IPS-NIHi7 (cell line): ENCODE measurements around the gene SLC35F1.

Experiments
- DNase-seq: peaks from one replicate; pipeline ENCODE4 v3.0.0; 2012; ENCODE audit warnings: mixed read lengths; ENCODE audit errors: extremely low spot score

The SLC35F1 gene

DNA sequence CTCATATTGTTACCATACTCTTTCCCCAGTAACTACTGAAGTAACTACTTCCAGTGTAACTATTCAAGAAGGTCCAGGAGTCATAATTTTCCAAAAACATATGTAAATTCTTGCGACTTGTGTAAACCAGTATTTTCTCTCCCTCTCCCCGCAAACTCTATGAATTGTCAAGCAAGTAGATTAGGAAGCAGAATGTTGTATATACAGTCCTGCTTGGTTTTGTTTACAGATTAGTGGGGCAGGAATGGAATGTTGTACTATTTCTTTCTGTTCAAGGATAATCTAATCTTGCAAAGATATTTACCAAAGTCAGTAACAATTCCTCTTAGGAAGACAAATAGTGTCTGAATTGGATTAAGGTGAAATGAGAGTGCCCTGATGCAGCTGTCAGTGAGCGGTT lies 406.1 kb downstream of the SLC35F1 start:
- DNase-seq = no peak

DNA sequence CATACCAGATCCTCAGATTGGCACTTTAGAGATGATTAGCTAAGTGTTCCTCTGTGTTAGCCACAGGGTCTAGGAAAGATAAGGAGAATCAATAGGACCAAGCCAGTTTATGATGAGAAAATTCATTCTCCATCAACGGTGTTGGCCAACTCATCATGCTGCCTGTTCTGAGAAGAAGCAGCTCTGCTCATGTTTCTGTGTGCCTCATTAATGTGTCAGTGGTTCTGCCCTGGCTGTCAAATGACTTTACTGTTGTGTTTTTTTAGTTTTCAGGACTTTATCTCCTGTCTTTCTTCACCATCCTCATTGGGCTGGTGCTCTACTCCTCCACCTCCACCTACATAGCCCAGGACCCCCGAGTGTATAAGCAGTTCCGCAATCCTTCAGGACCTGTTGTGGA lies 406.7 kb downstream of the SLC35F1 start:
- DNase-seq = no peak

- DNase-seq = no peak
Observed at GRCh38 chr6:118316796-118317384, 409.8 kb downstream of the SLC35F1 start.

GRCh38 chr6:118317581-118318563 lies 410.8 kb downstream of the SLC35F1 start:
- DNase-seq = no peak

DNA sequence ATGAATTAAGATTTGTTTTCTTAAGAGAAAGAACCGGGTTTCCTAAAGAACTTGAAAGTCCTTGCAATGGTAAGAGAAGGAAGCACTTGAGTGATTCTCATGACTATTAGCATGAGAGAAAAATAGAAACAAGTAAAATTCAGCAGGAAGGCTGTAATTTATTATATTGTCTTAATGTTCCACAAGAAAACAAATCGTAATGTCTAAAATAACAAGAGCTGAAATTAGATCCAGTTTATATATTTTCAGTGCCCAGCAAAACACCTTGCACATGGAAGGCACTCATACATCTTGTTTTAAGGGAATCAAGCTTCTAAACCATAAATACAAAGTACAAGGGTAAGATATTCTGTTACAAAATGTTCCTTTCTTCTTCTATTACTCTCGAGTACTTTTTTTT lies 411.6 kb downstream of the SLC35F1 start:
- DNase-seq = no peak

DNA sequence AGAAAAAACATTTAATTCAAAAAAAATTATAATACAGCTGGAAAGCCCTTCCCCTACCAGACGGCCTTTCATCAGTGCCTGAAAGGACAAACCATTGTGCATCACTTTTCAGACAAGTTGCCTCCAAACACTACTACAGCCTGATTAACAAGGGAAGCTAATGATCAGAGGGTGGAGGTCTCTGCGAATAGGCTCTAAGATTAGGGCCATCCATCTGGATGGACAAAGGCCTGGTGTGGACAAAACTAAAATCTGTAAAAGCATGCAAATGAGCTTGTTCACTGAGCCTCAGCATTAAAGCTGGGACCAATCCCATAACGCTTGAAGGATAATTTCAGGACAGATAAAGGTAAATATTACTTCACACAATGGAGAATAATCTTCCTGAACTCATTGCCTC lies 412.4 kb downstream of the SLC35F1 start:
- DNase-seq = no peak

- no peak for DNase-seq
Observed at GRCh38 chr6:118319894-118320649, 413.0 kb downstream of the SLC35F1 start.

DNA sequence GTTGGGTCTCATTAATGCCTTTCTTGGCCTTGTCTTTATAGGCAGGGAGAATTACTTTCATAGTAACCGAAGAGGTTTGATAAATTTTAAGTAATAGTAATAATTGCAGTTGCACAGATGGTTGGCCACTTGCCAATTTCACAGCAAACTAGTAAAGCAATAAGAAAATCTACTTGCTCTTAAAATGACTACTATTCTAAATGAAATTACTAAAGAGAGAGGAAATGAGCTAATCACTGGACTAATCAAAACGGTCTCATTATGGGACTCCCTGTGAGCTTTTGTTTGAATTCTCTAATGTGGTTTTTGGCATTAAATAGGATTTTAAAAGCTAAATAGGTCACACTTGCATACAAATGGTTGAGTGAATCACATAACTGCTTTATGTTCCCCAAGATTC lies 413.6 kb downstream of the SLC35F1 start:
- DNase-seq = no peak

GRCh38 chr6:118324116-118324515 lies 417.1 kb downstream of the SLC35F1 start:
- DNase-seq = peak; percentile 38

DNA sequence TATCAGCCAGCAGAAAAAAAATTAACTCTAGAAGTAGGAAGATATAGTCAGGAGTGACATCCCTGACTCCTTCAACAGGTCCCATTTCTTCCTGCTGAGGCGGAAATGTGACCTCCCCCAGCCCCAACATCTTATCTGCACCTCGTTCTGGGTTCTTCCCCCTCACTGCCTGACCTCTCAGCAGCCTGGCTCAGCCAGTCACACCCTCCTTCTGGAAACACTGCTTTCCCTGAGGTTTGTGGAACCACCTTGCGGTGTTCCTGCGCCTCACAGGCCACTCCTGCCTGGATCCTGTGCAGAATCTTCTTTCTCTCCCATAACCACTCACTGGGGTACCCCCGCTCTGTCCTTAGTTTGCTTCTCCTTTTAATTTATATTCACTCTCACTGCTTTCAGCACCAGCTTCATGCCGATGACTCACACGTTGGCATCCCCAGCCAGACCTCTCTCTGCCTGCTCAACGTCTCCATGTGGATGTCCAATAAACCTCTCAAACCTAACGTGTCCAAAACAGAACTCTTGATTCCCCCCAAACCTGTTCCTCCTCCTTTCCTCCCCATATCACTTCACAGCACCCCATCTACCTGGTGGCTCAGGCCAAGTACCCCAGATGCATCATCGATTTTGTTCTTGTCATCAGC lies 418.3 kb downstream of the SLC35F1 start:
- no peak for DNase-seq

DNA sequence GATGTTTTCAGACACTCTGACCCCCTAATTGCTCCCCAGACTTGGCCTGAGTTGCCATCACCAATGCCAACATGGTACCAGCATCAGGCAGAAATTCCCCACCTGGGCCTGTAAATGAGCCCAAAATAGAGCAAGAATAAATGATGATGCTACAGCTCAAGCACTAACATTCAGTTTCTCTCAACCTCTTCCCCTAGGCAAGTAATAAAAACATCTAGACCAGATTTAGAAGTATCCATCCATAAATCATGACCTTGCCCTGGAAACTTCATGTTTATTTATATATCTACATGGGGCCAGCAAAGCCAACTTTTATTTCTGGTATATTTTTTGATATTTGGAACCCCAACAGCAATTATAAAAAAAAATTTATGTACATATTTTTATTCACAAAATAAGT lies 419.6 kb downstream of the SLC35F1 start:
- DNase-seq = no peak

DNA sequence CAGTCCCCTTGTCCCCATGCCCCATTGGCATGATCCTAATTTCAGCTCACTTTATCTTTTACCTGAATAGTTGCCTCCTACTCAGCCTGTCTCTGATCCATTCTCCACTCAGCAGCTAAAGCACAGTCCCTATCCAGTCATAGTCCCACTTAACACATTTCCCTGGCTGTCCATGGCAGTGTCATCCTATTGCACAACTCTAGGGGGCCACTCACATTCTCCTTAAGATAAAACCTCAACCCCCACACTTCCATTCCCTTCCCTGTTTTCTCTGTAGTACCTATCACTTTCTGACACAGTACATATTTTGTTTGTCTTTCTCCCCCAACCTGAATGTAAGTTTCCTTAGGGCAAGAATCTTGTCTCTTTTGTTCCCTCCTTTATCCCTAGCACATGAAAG lies 420.2 kb downstream of the SLC35F1 start:
- DNase-seq = no peak

GRCh38 chr6:118333772-118334171 lies 426.7 kb downstream of the SLC35F1 start:
- DNase-seq = no peak

DNA sequence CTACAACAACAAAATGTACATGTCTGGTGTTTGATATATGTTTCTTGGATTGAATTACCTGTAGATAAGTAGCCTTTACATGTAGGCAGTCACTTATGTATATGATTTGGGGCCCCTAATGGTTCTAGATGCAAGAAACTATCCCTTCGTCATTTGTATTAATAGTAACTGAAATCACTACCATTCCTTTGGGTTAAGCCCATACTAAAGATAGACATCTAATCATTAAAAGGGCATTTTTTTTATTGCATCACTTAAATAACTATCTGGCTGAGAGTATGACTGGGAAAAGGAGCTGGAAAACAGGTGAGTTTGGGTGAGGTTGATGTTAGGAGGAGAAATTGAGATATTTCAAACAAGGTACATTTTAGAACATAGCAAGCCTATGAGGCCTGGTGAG lies 427.6 kb downstream of the SLC35F1 start:
- DNase-seq = no peak

GRCh38 chr6:118335325-118335816 lies 428.3 kb downstream of the SLC35F1 start:
- no peak for DNase-seq

DNA sequence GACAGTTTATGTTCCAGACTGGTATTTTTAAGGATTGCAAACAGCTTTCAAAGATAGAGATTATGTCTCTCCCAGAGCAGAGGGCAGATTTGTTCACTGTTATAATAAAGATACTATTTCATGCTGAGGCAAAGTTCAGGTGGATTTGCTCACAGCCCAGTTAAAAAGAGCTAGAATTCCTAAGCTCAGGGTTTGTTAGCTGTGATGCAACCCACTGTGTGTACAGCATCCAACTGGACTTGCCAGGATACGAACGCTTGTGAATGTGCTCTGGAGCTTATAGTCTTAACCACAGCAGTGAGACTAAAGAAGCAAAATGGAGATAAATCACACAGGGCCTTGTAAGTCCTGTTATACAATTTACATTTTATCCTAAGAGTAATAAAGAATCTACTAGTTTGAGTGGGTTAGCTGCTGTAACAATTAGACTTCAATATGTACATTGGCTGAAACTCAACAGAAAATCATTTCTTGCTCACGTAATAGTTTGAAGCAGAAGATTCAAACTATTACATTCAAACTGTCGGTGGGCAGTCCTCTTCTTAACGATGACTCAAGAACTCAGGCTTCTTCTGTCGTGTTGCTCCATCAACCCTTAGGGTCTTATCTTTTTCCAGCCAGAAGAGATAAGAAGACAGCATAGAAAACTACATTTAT lies 437.1 kb downstream of the SLC35F1 start:
- no peak for DNase-seq

DNA sequence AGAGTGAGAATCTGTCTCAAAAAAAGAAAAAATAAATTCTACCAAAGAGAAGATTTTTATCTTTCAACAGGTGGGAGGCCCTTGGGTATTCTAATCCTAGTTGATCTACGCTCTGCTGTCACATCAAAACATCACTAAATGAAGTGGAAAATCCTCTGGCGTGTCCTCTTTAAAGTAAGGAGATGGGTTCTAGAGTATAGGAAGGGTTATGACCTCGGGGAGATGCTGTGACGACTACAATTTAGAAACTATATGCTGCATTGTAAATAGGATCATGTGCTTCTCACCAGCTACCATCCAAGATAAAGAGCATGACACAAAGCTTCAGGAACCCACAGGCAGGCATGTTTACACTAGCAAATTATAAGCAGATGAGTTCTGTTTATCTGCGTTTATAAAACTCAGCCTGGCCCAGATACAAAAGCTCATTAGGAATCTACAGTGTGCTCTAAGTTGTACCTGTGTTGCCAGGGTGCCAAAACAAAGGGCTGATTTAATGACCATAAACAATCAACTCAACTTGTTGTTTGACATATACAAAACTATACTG lies 443.9 kb downstream of the SLC35F1 start:
- no peak for DNase-seq

- DNase-seq = no peak
Observed at GRCh38 chr6:118353564-118353963, 446.5 kb downstream of the SLC35F1 start.

DNA sequence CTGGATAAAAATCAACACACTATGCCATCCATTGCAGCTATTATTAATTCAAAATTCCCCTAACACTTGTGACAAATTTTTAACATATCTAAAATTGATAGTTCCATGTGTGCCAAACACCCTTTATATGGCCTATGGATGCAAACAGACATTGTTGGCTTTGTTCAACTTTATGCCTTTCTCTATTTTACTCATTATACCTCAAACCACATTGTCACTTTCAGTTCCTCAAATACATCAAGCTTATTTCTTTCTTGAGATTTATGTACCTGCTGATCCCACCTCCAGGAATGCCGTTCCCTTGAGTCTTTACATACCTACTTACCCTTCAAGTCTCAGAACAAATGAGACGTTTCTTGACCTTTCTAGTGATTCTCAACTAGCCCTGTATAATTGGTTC lies 447.6 kb downstream of the SLC35F1 start:
- no peak for DNase-seq

DNA sequence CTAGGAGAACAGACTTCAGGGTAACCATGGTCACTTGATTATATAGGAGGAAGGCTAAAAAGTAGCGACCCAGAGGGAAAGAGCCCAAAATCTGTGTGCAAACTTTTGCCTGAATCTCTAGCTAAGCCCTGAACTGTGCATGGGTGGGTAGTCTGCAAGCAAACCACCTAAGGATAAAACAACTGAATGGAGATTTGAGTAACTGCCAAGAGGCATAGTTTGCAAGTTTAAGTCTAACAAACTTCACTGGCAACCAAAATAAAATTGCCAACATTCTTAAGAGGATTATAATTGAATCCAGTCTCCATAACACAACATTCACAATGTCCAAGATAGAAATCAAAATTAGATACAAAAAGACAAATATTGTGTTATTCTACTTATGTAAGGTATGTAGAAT lies 449.0 kb downstream of the SLC35F1 start:
- no peak for DNase-seq

GRCh38 chr6:118356686-118357085 lies 449.6 kb downstream of the SLC35F1 start:
- DNase-seq = no peak
